Mesendoderm (in vitro differentiated cells): ENCODE results near the gene CACNG1.
"Not testable (repeated sequence)": the region's sequence is repeated elsewhere in the genome, so short reads cannot be mapped to it uniquely, and the experiment has no call there.

Experiments used
- DNase-seq: peaks from one replicate; pipeline ENCODE4 v3.0.0; 2013
- H2AK5ac ChIP-seq: 2 replicates; pipeline ENCODE4 v1.6.1; 2013; ENCODE audit warnings: low read length, inconsistent platforms
- H2BK120ac ChIP-seq: 2 replicates; pipeline ENCODE4 v1.6.1; 2013; ENCODE audit warnings: low read depth, mild to moderate bottlenecking, low read length, moderate library complexity, mixed read lengths
- H2BK15ac ChIP-seq: replicated peaks from 2 replicates; pipeline ENCODE4 v1.6.1; 2013; ENCODE audit warnings: low read depth, mild to moderate bottlenecking, moderate library complexity
- H2BK5ac ChIP-seq: 2 replicates; pipeline ENCODE4 v1.6.1; 2013; ENCODE audit warnings: low read length, inconsistent platforms
- H3K18ac ChIP-seq: 2 replicates; pipeline ENCODE4 v1.6.1; 2013; ENCODE audit warnings: mild to moderate bottlenecking, low read length, mixed read lengths
- H3K23ac ChIP-seq: one replicate; pipeline ENCODE4 v1.6.1; 2013; ENCODE audit warnings: low read length
- H3K27ac ChIP-seq: 2 replicates; pipeline ENCODE4 v1.5.1; 2013; ENCODE audit warnings: low read depth, mild to moderate bottlenecking, inconsistent platforms, low read length, moderate library complexity
- H3K27me3 ChIP-seq: 2 replicates; pipeline ENCODE4 v1.6.1; 2013; ENCODE audit warnings: low read length, control low read depth, mild to moderate bottlenecking, inconsistent platforms; ENCODE audit not compliant: insufficient read depth, poor library complexity
- H3K36me3 ChIP-seq: 2 replicates; pipeline ENCODE4 v1.6.1; 2013; ENCODE audit warnings: low read length, inconsistent platforms; ENCODE audit not compliant: control insufficient read depth, insufficient read depth
- H3K4ac ChIP-seq: one replicate; pipeline ENCODE4 v1.6.1; 2013; ENCODE audit warnings: low read depth, mild to moderate bottlenecking, low read length, moderate library complexity
- H3K4me1 ChIP-seq: 2 replicates; pipeline ENCODE4 v1.6.1; 2013; ENCODE audit warnings: low read depth, low read length, inconsistent platforms; ENCODE audit not compliant: control insufficient read depth
- H3K4me2 ChIP-seq: 2 replicates; pipeline ENCODE4 v1.6.1; 2013; ENCODE audit warnings: low read length
- H3K4me3 ChIP-seq: 2 replicates; pipeline ENCODE4 v1.5.1; 2013; ENCODE audit warnings: mild to moderate bottlenecking, low read length
- H3K56ac ChIP-seq: one replicate; pipeline ENCODE4 v1.6.1; 2013; ENCODE audit warnings: low read length
- H3K79me1 ChIP-seq: 2 replicates; pipeline ENCODE4 v1.6.1; 2013; ENCODE audit warnings: low read length, inconsistent platforms
- H3K79me2 ChIP-seq: 2 replicates; pipeline ENCODE4 v1.6.1; 2013; ENCODE audit warnings: mild to moderate bottlenecking, low read length; ENCODE audit not compliant: control insufficient read depth, insufficient read depth
- H3K9ac ChIP-seq: 2 replicates; pipeline ENCODE4 v1.6.1; 2013; ENCODE audit warnings: low read length, inconsistent platforms
- H4K5ac ChIP-seq: one replicate; pipeline ENCODE4 v1.6.1; 2013; ENCODE audit warnings: low read length
- H4K8ac ChIP-seq: one replicate; pipeline ENCODE4 v1.6.1; 2013; ENCODE audit warnings: low read depth, mild to moderate bottlenecking, control low read depth, low read length, moderate library complexity
- WGBS: extraction: QIAGEN DNeasy Blood & Tissue Kit; methylation state at CpG from one replicate; pipeline ENCODE4 v1.1.7; 2013; ENCODE audit warnings: low lambda C conversion rate, missing lambda C conversion rate; ENCODE audit not compliant: insufficient coverage; ENCODE audit errors: extremely low coverage; 5-methylcytosine and 5-hydroxymethylcytosine counted together

Gene CACNG1

GRCh38 chr17:67035131-67036083, 8.9 kb upstream of the CACNG1 start:
- Histone ChIP-seq H2BK15ac (no peak overlapping the region), H4K5ac (no peak overlapping the region), H3K9ac (no peak overlapping the region), H2AK5ac (no peak overlapping the region), H3K79me1 (no peaks in the 10 kb centered on the region), H3K27ac (no peak overlapping the region), H3K79me2 (no peaks in the 10 kb centered on the region), H2BK5ac (no peak overlapping the region), H4K8ac (no peak overlapping the region), H3K4me2 (no peak overlapping the region), H3K23ac (no peak overlapping the region), H3K4me1 (no peaks in the 10 kb centered on the region), H3K36me3 (no peaks in the 10 kb centered on the region), H3K27me3 (no peaks in the 10 kb centered on the region), H3K4me3 (no peak overlapping the region), H3K56ac (no peak overlapping the region), H2BK120ac (no peak overlapping the region), H3K4ac (no peak overlapping the region), H3K18ac (no peak overlapping the region)
- WGBS = no CpG with 5 or more reads among the region's 11 CpGs
- no peak for DNase-seq

- DNase-seq = peak; percentile 54
- Histone ChIP-seq H3K56ac (no peak overlapping the region), H4K8ac (no peak overlapping the region), H3K79me1 (no peaks in the 10 kb centered on the region), H3K9ac (no peak overlapping the region), H3K4me1 (no peaks in the 10 kb centered on the region), H3K23ac (no peak overlapping the region), H3K79me2 (no peaks in the 10 kb centered on the region), H2BK120ac (no peak overlapping the region), H3K27ac (no peak overlapping the region), H3K4me2 (no peak overlapping the region), H2AK5ac (no peak overlapping the region), H3K4me3 (no peak overlapping the region), H2BK15ac (no peak overlapping the region), H3K27me3 (no peaks in the 10 kb centered on the region), H3K36me3 (no peaks in the 10 kb centered on the region), H3K18ac (no peak overlapping the region), H4K5ac (no peak overlapping the region), H3K4ac (no peak overlapping the region), H2BK5ac (no peak overlapping the region)
- no CpG with 5 or more reads among the region's 5 CpGs for WGBS
Observed at GRCh38 chr17:67038861-67039365, 5.4 kb upstream of the CACNG1 start.

DNA sequence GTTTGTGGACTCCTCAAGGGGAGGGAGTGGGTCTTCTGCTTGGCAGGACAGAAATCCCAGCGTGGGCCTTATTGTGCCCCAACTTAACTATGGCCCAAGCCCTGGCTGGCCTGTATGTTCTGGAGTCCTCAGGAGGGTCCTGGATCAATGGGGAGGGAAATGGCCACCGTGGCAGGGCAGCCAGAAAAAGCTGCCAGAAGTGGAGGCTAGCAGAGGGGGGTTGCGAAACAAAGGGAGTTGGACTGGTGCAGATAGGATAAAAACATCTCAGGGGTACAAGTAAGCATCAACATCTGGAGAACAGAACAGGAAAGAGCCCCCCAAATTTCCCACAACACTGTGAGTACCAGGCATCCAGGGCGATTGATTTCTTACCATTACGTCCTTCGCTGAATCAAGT, 3.7 kb upstream of the CACNG1 start:
- no peak for DNase-seq
- Histone ChIP-seq H3K9ac (no peak overlapping the region), H3K79me2 (no peaks in the 10 kb centered on the region), H3K4me3 (no peak overlapping the region), H2AK5ac (no peak overlapping the region), H3K18ac (no peak overlapping the region), H3K4me1 (no peaks in the 10 kb centered on the region), H3K23ac (no peak overlapping the region), H4K8ac (no peak overlapping the region), H3K36me3 (no peaks in the 10 kb centered on the region), H3K27me3 (no peaks in the 10 kb centered on the region), H3K79me1 (no peaks in the 10 kb centered on the region), H3K27ac (no peak overlapping the region), H3K4me2 (no peak overlapping the region), H2BK120ac (no peak overlapping the region), H2BK15ac (no peak overlapping the region), H2BK5ac (no peak overlapping the region), H3K4ac (no peak overlapping the region), H4K5ac (no peak overlapping the region), H3K56ac (no peak overlapping the region)
- WGBS = no CpG with 5 or more reads among the region's 6 CpGs

GRCh38 chr17:67041119-67041518, 3.2 kb upstream of the CACNG1 start:
- not testable (repeated sequence) for H3K56ac ChIP-seq, H3K27me3 ChIP-seq, DNase-seq, H2BK15ac ChIP-seq, H3K4me3 ChIP-seq, H3K4ac ChIP-seq, H3K9ac ChIP-seq, H2BK120ac ChIP-seq, H3K18ac ChIP-seq, H3K79me2 ChIP-seq, H3K23ac ChIP-seq, H3K79me1 ChIP-seq, H4K5ac ChIP-seq, H4K8ac ChIP-seq, H3K4me2 ChIP-seq, H3K27ac ChIP-seq, H3K4me1 ChIP-seq, H2AK5ac ChIP-seq, H3K36me3 ChIP-seq, H2BK5ac ChIP-seq
- no CpG with 5 or more reads among the region's 5 CpGs for WGBS

DNA sequence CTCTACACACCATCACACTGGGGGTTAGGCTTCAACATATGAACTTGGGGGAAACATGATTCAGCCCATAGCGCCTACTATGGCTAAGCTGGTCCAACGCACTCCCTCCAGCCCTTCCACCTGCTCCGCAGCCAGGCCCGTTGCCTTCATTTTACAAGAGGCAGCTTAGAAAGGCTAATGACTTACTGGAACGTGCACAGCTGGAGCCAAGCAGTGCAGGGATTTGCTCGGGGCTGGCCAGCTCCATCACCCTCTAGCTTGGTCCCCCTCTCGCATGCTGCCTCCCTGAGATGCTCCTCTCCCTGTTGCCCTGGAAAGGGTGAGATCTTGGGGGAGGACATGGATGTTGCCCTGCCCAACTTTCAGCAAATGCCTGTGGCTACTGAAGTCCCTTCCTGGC, 2.8 kb upstream of the CACNG1 start:
- Histone ChIP-seq H3K18ac (no peak overlapping the region), H3K4me3 (no peak overlapping the region), H2AK5ac (no peak overlapping the region), H4K5ac (no peak overlapping the region), H3K4me2 (no peak overlapping the region), H3K4me1 (no peaks in the 10 kb centered on the region), H3K23ac (no peak overlapping the region), H3K4ac (no peak overlapping the region), H3K9ac (no peak overlapping the region), H3K56ac (no peak overlapping the region), H3K27ac (no peak overlapping the region), H4K8ac (no peak overlapping the region), H2BK15ac (no peak overlapping the region), H3K27me3 (no peaks in the 10 kb centered on the region), H2BK120ac (no peak overlapping the region), H3K79me1 (no peaks in the 10 kb centered on the region), H3K36me3 (no peaks in the 10 kb centered on the region), H3K79me2 (no peaks in the 10 kb centered on the region), H2BK5ac (no peak overlapping the region)
- no peak for DNase-seq
- no CpG with 5 or more reads among the region's 7 CpGs for WGBS
